Stimulated activated CD4-positive, alpha-beta T cell treated with anti-CD3 and anti-CD28 coated beads, Interleukin-1b, Interleukin-23, amount 100 ng/mL, for 48 hours (primary cell): ENCODE measurements around the gene SAPCD2.
"Not testable (repeated sequence)": the region's sequence is repeated elsewhere in the genome, so short reads cannot be mapped to it uniquely, and the experiment has no call there.

Experiments
- DNase-seq: peaks from one replicate; pipeline ENCODE4 v3.0.0-alpha.2; 2020

The SAPCD2 gene

GRCh38 chr9:137063311-137064026 lies 6.9 kb downstream of the SAPCD2 start:
- DNase-seq, result no peak

GRCh38 chr9:137062798-137063197 lies 7.6 kb downstream of the SAPCD2 start:
- DNase-seq, result not testable (repeated sequence)

- no peak for DNase-seq
Observed at GRCh38 chr9:137062384-137062783, 8.0 kb downstream of the SAPCD2 start.

- DNase-seq, result no peak
Observed at GRCh38 chr9:137058521-137059234, 11.7 kb downstream of the SAPCD2 start.

- DNase-seq, result no peak
Observed at GRCh38 chr9:137057545-137057944, 12.8 kb downstream of the SAPCD2 start.

GRCh38 chr9:137056739-137057415 lies 13.5 kb downstream of the SAPCD2 start:
- no peak for DNase-seq

GRCh38 chr9:137055385-137056364 lies 14.7 kb downstream of the SAPCD2 start:
- DNase-seq, result no peak

GRCh38 chr9:137054932-137055384 lies 15.4 kb downstream of the SAPCD2 start:
- no peak for DNase-seq

GRCh38 chr9:137053944-137054931 lies 16.1 kb downstream of the SAPCD2 start, which contains the start of gene ENTPD2:
TSS of gene ENTPD2 (minus strand) at chr9:137054061. CDS start at chr9:137053997, 64 bp downstream.
- no peak for DNase-seq

GRCh38 chr9:137052998-137053943 lies 17.1 kb downstream of the SAPCD2 start:
- no peak for DNase-seq

- no peak for DNase-seq
Observed at GRCh38 chr9:137052293-137052692, 18.1 kb downstream of the SAPCD2 start.

GRCh38 chr9:137051145-137051724 lies 19.1 kb downstream of the SAPCD2 start:
- DNase-seq, result no peak

GRCh38 chr9:137050570-137050969 lies 19.8 kb downstream of the SAPCD2 start:
- no peak for DNase-seq

- peak; percentile 73 for DNase-seq
Observed at GRCh38 chr9:137049544-137050449, 20.6 kb downstream of the SAPCD2 start.

- no peak for DNase-seq
Observed at GRCh38 chr9:137048655-137049543, 21.5 kb downstream of the SAPCD2 start.

- DNase-seq, result peak; percentile 76
Observed at GRCh38 chr9:137046088-137046787, 24.1 kb downstream of the SAPCD2 start, which contains the start of gene NPDC1. TSS of gene NPDC1 (minus strand) at chr9:137046177. CDS start at chr9:137045989, 188 bp downstream.
